ENCODE measurements around the gene TIMM17A.

Gene TIMM17A

GRCh38 chr1:201925301-201925567, 30.1 kb upstream of the TIMM17A start:
- POLR2A ChIA-PET = no interaction called here
- CTCF ChIA-PET = no interaction called here
- TF ChIP-seq TARDBP (IDR thresholded peaks at IDR 0.05) = no peak
- TF ChIP-seq, protein P1, sequence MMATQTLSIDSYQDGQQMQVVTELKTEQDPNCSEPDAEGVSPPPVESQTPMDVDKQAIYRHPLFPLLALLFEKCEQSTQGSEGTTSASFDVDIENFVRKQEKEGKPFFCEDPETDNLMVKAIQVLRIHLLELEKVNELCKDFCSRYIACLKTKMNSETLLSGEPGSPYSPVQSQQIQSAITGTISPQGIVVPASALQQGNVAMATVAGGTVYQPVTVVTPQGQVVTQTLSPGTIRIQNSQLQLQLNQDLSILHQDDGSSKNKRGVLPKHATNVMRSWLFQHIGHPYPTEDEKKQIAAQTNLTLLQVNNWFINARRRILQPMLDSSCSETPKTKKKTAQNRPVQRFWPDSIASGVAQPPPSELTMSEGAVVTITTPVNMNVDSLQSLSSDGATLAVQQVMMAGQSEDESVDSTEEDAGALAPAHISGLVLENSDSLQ (IDR thresholded peaks at IDR 0.05) = peak; percentile 39; the same call in 1 of the 2 replicates
- TF ChIP-seq ARNT (IDR thresholded peaks at IDR 0.05) = no peak
- TF ChIP-seq FOXA1 (IDR thresholded peaks at IDR 0.05) = no peak
- TF ChIP-seq FOXM1 (IDR thresholded peaks at IDR 0.05; ENCODE audit: borderline replicate concordance) = no peak
- no peak for TF ChIP-seq ELF4 (IDR thresholded peaks at IDR 0.05)
- no peak for DNase-seq (ENCODE audit: extremely low spot score)

- DNase-seq (ENCODE audit: extremely low spot score) = no peak
- ChIA-PET CTCF (no interaction called here), POLR2A (no interaction called here)
- TF ChIP-seq ARNT (IDR thresholded peaks at IDR 0.05) (no peak), TARDBP (IDR thresholded peaks at IDR 0.05) (no peak), LEF1 (IDR thresholded peaks at IDR 0.05; ENCODE audit: borderline replicate concordance) (no peak), HDGF (IDR thresholded peaks at IDR 0.05; ENCODE audit: borderline replicate concordance) (no peak), FOXM1 (IDR thresholded peaks at IDR 0.05; ENCODE audit: borderline replicate concordance) (no peak), BHLHE40 (IDR thresholded peaks at IDR 0.05; ENCODE audit: borderline replicate concordance) (no peak)
Observed at GRCh38 chr1:201925981-201926645, 29.2 kb upstream of the TIMM17A start.

- CTCF ChIA-PET = interaction anchor here (1.3 kb wide), 1 partner anchor 32 kb away, joined by 4 read pairs; no protein-coding TSS in a partner anchor
- POLR2A ChIA-PET = no interaction called here
- TF ChIP-seq SUZ12 (IDR thresholded peaks at IDR 0.05) = no peak
- no peak for DNase-seq (ENCODE audit: extremely low spot score)
Observed at GRCh38 chr1:201928266-201928665, 27.0 kb upstream of the TIMM17A start.

DNA sequence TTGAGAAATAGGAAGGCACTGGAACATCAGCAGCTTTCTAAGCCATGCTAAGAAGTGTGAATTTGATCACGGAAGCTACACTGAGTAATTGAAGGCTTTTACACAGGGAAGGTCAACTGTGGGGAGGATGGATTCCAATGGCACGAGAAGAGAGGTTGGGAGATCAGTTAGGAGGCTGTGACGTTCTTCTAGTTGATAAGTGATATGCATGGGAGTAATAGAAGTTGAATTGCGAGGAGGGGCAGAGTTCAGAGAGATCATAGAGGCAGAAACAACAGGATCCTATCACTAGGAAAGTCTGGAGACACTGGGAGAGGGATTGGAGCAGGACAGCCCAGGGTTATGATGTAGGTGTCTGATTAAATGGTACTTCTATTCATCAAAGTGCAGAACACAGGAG, 25.2 kb upstream of the TIMM17A start:
- POLR2A ChIA-PET = no interaction called here
- TF ChIP-seq FOXM1 (IDR thresholded peaks at IDR 0.05; ENCODE audit: borderline replicate concordance) = no peak
- no peak for TF ChIP-seq ARNT (IDR thresholded peaks at IDR 0.05)
- TF ChIP-seq SUZ12 (IDR thresholded peaks at IDR 0.05) = no peak
- no peak for TF ChIP-seq L3MBTL2 (conservative IDR thresholded peaks at IDR 0.05)
- TF ChIP-seq FOXA1 (IDR thresholded peaks at IDR 0.05) = no peak
- no peak for TF ChIP-seq CTBP1 (IDR thresholded peaks at IDR 0.05; ENCODE audit: borderline replicate concordance)
- no peak for TF ChIP-seq NFRKB (IDR thresholded peaks at IDR 0.05)
- no peak for TF ChIP-seq FOXK2 (IDR thresholded peaks at IDR 0.05)
- no peak for DNase-seq (ENCODE audit: extremely low spot score)
- CTCF ChIA-PET = no interaction called here

- POLR2A ChIA-PET = no interaction called here
Observed at GRCh38 chr1:201930803-201931202, 24.5 kb upstream of the TIMM17A start.

DNA sequence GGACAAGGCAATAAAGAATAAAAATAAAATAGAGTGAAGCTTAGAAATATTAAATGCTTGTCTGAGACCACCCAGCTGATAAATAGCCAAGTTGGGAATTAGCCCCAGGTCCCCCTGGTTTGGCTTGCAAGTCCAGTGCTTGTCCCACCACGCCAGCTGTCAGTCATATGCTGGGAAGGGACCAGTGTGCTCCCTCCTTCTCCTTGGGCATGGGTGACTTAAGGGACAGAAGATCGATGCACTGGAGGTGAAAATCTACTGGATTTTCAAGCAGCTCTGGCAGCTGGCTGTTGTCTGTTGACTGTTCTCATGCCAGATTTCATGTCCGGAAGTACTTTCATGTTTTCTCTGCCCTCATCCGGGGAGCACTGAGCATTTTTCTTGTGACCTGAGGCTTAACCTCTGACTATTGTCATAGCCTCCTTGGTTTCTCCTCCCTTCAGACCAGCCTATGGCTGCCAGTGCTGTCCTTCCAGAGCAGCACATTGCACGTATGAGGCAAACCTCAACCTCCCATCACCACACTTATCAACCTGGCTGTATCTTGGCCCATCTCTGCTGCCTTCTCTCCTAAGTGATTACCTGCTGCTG, 21.4 kb upstream of the TIMM17A start:
- no peak for DNase-seq (ENCODE audit: extremely low spot score)
- POLR2A ChIA-PET = no interaction called here
- CTCF ChIA-PET = no interaction called here
- TF ChIP-seq CTBP1 (IDR thresholded peaks at IDR 0.05; ENCODE audit: borderline replicate concordance) (no peak), BHLHE40 (IDR thresholded peaks at IDR 0.05; ENCODE audit: borderline replicate concordance) (no peak), FOXA1 (IDR thresholded peaks at IDR 0.05) (no peak), SUZ12 (IDR thresholded peaks at IDR 0.05) (no peak), ZNF384 (IDR thresholded peaks at IDR 0.05) (no peak), SP1 (IDR thresholded peaks at IDR 0.05) (no peak), TARDBP (IDR thresholded peaks at IDR 0.05) (no peak), NFRKB (IDR thresholded peaks at IDR 0.05) (no peak), FOXM1 (IDR thresholded peaks at IDR 0.05; ENCODE audit: borderline replicate concordance) (no peak), LEF1 (IDR thresholded peaks at IDR 0.05; ENCODE audit: borderline replicate concordance) (no peak), ARNT (IDR thresholded peaks at IDR 0.05) (no peak), ELF4 (IDR thresholded peaks at IDR 0.05) (no peak), L3MBTL2 (conservative IDR thresholded peaks at IDR 0.05) (no peak), FOXK2 (IDR thresholded peaks at IDR 0.05) (no peak), HDGF (IDR thresholded peaks at IDR 0.05; ENCODE audit: borderline replicate concordance) (no peak)
- TF ChIP-seq, protein P1 (IDR thresholded peaks at IDR 0.05) = no peak

More at GRCh38 chr1:201930803-201931202, 24.5 kb upstream of the TIMM17A start:
- CTCF ChIA-PET = no interaction called here
- no peak for DNase-seq (ENCODE audit: extremely low spot score)
- TF ChIP-seq SP1 (IDR thresholded peaks at IDR 0.05) = no peak
- TF ChIP-seq FOXM1 (IDR thresholded peaks at IDR 0.05; ENCODE audit: borderline replicate concordance) = no peak
- TF ChIP-seq BHLHE40 (IDR thresholded peaks at IDR 0.05; ENCODE audit: borderline replicate concordance) = no peak

GRCh38 chr1:201937624-201938213, 17.6 kb upstream of the TIMM17A start:
- DNase-seq (ENCODE audit: extremely low spot score) = no peak
- no peak for TF ChIP-seq BHLHE40 (IDR thresholded peaks at IDR 0.05; ENCODE audit: borderline replicate concordance)
- TF ChIP-seq, protein P1 (IDR thresholded peaks at IDR 0.05) = no peak
- TF ChIP-seq HDGF (IDR thresholded peaks at IDR 0.05; ENCODE audit: borderline replicate concordance) = no peak
- no peak for TF ChIP-seq SUZ12 (IDR thresholded peaks at IDR 0.05)
- no peak for TF ChIP-seq FOXA1 (IDR thresholded peaks at IDR 0.05)
- no peak for TF ChIP-seq NFRKB (IDR thresholded peaks at IDR 0.05)
- TF ChIP-seq ELF4 (IDR thresholded peaks at IDR 0.05) = no peak
- TF ChIP-seq TARDBP (IDR thresholded peaks at IDR 0.05) = no peak
- no peak for TF ChIP-seq L3MBTL2 (conservative IDR thresholded peaks at IDR 0.05)
- no peak for TF ChIP-seq ZNF384 (IDR thresholded peaks at IDR 0.05)
- ChIA-PET CTCF (interaction anchor here (0.8 kb wide), 1 partner anchor 45 kb away, joined by 3 read pairs; no protein-coding TSS in a partner anchor), POLR2A (no interaction called here)

All from HEK293T (cell line).